NCI-H748 (cell line): ENCODE results near the gene GRID1.
A peak's percentile ranks its signal among the peaks of the same experiment; 100 is the strongest.

ENCODE experiments used
- DNase-seq: peaks from one replicate; lab custom pipeline; 2025; ENCODE audit not compliant: unreplicated experiment; lab: John Stamatoyannopoulos, UW

Gene GRID1

DNA sequence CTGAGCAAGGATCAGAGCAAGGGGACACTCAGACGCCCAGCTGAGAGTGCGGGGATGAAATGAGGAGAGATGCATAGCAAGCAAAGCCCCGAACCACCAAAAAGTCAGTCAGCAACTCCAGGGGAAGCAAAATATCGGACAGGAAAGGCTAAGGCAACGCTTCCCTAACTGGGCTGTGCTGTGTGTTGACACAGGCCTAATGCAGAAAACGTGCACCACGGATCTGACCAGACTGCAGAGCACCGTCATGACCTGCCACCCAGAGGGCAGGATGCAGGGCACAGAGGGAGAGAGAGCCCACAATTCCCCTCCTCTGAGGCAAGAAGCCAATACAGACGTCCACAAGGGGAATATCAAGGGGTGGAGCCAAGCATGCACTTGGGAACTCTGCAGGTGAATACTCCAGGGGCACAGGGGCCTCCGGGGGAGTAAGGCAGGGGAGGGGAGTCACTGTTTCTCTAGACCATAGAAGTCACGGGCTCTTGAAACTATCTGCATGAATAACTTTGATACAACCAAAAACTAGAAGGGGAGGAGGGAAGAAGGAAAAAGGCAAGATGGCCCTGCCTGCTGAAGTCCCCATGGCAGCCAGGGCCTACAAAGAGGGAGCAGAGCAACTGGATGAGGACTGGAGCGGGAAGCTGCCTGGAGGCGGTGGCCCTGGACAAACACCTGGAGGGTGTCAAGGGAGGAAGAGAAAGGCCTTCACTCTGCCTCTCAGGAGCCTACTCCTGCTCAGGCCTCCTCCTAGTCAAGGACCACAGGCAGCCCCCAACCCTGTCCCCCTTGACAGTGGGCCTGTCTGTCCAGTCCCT, 26.2 kb downstream of the GRID1 start:
- DNase-seq, result no peak

- DNase-seq, result no peak
Observed at GRCh38 chr10:86339226-86339865, 27.2 kb downstream of the GRID1 start.

- DNase-seq, result no peak
Observed at GRCh38 chr10:86337121-86337601, 29.4 kb downstream of the GRID1 start.

GRCh38 chr10:86336341-86336740, 30.3 kb downstream of the GRID1 start:
- DNase-seq, result no peak

DNA sequence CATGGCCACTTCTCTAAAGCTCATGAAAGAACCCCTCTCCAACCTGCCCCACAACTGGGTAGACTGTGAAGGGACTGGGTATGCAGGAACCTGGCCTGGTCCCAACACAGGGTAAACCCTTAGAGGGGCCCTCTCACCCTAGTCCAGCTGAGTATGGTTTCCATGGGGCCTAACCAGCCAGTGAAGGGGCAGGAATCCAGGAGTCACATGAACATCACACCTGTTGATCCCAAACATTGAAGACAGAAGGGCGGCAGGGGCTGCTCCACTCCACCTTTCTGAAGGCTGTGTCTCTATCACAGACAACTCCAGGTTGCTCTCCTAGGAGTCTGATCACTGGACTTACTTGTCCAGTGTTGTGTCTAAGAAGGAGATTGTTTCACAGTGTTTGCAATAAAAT, 30.8 kb downstream of the GRID1 start:
- DNase-seq, result no peak

DNA sequence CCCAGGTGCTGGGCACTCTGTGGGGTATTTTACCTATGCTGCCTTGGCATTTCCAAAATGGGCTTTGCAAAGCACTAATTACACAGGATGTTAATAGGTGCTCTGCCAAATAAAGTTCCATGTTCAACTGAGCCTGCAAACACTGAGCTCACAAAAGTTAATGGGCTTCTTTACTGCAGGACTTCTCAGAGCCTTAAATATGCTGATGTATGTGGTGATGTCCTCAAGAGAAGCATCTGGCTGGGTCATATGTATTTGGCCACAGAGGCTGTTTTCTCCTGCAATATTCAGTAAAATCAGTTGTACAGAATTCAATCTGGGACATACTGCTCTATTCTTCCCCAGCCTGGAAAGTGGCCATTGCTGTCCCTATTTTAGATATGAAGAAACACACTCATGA, 31.3 kb downstream of the GRID1 start:
- no peak for DNase-seq

DNA sequence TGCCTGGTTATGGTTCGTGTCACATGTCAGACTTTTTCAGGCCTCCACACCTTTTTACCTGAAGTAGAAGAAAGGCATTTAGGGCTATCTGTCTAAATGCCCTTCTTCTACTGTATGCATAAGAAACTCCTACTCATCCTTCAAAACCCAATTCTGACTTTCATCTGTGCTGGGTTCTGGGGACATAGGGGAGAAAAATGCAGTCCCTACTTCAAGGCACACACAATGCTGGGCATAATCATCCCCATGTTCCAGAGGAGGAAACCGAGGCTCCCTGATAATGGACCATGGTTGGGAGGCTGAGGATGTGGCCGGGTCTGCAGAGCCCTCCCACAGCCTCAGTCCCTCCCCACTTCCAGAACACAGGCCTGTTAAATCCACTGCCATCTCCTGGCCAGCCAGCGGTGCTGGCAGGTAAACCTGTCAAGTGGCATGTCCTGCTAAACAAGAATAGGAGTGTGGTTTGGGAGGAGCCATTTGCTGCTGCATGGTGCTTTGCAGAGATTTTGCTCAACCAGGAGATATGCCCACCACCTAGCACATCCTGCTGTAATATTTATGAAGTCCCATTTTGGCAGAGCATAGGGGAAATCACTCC, 32.0 kb downstream of the GRID1 start:
- DNase-seq, result peak; percentile 60

- DNase-seq, result peak; percentile 94
Observed at GRCh38 chr10:86333826-86334487, 32.6 kb downstream of the GRID1 start.

DNA sequence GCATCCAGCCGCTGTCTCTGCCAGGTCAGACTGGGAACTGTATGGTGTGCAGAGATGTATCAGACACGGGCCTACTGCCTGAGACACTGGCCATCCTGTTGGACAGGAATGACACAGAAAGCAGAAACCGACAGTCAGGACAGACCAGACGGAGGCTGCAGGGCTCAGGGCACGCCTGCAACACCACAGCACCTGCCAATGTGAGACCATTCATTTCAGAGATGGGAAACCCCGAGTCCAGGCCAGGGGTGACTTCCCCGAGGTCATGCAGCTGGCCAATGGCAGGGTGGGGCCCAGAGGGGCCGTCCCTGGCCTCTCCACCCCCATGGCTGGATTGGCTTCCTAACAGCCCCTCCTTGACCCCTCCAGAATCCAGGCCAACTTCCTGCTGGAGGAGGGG, 34.7 kb downstream of the GRID1 start:
- DNase-seq, result no peak

DNA sequence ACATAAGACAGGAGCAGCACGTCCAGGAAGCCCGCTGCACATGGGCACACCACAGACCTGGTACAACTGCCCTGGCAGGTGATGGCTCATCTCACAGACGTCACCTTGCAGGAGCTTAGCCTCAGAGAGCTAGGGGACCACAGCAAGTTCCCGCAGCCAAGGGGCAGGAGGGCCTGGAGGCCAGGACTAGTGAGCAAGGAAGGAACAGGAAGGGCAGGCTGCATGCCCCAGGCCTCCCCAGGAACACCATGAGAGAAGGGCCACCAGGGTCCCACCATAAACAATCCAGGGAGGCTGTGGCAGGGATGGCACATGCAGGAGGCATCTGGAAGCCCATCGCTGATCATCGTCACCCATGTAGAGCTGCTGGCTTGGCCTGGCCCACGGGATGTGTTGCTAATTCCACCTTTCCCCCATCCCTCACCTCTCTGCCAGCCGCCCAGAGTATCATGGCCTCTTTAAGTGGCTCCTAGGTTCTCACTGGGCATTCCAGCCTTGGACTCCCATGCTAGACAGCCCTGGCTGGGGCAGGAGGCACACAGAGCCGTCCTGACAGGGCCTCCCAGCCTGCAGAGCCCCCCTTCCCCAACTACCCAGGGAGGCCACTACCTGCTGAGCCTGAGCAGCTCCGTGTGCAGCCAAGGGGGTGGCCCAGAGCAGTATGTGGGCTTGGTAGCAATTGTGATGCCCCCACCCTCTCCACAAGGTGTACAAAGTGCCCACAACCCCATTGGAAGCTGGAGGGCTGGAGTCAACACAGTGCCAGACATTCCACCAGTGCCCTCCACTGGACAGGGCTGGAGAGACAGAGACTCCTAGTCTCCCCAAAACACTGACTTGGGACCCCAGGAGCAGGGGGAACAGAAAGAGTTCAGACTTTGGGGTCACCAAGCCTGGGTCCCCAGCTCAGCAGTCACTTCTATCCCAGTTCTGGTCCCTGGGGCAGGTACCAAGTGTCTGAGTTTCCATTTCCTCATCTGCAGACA, 35.5 kb downstream of the GRID1 start:
- no peak for DNase-seq

DNA sequence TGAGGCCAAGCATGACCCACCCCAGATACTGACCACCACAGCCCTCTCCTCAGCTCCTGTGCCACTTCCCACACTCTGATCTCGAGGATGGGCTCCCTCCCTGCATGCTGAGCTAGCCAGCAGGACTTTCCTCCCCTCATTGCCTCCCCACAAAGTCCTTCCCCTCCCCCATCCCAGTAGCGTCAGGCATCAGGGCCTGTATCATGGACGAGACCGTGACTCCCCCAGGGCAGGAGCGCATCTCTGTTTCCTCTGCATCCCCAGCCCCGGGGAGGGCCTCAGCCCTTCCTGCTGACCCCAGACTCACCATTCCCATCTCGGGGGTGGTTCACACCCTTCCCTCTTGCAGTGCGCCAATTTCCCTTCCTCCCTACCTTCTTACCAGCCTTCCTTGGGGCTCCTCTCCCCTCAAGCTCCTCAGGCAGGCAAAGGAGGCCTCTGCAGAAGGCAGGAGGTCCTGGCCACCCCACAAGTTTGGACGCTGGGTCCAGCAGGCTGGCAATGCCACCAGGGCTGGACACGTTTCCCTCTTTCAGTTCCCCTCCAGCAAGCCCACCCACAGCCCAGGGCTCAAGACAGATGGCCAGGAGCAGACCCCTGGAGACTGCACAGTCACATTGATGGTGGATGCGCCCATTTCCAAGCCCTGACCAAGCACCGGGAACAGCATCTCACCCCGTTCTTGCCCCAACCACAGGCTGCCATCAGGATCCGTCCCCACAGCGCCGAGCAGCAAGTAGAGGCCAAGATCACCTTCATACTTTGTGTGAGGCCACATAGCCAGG, 36.5 kb downstream of the GRID1 start:
- no peak for DNase-seq

DNA sequence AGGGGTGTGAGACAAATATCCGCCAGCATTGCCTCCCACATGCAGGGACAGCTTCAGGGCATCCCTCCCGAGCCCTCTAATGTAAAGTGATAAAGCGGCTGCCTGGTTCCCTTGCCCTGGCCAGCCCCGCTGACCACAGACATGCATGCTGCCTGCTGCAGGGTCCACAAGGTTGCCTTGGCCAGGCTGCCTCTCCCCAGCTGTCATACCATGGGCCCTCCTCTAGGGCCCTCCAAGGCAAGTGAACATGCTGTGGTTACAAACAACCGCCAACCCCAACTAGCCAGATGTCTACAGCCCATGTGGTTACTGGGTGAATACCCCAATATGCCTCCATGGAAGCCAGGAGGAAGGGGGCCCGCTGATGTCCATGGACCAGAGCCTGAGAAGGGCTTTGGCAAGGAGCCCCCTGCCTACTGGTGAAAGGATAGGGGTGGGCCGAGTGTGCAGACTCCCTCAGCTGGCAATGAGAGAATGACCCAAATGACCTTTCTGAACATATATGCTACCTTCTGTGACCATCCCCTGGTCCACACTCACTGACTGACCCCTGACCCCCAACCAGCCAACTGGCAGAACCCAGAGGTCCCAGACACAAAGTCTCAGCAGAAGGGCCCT, 37.4 kb downstream of the GRID1 start:
- no peak for DNase-seq

GRCh38 chr10:86327954-86328725, 38.5 kb downstream of the GRID1 start:
- no peak for DNase-seq

DNA sequence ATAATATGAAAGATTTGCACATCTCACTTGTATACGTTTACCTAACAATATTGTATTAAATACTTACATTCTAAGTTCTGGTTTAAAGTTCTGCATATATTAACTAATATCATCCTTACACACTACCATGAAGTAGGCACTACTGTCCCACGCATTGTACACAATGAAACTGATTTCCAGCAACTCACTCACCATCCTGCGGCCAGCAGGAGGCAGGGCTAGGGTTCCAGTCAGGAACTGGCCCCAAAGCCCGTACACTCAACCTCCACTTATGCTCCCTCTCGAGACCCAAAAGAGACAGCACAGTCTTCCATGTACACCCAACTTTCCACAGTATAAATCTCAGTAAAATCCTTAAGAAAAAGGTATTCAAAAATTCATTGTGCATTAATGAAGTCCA, 41.4 kb downstream of the GRID1 start:
- no peak for DNase-seq

DNA sequence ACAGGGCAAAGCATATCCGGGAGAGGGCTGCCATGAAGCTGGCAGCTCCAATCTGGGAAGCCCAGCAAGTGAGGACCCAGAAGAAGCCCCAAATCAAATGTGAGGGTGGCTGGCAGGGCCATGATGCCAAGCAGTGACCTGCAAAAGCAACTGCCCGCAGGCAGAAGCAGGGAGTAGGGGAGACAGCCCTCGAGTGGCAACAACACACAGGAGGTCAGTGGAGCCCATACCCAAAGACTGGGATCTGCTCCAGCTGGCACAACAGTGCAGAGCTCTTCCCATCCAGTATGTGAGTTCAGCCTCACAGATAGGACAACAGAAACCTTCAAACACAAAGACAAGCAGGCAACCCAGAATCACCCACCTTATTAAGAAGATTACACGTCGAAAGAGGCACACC, 45.0 kb downstream of the GRID1 start:
- DNase-seq, result no peak

DNA sequence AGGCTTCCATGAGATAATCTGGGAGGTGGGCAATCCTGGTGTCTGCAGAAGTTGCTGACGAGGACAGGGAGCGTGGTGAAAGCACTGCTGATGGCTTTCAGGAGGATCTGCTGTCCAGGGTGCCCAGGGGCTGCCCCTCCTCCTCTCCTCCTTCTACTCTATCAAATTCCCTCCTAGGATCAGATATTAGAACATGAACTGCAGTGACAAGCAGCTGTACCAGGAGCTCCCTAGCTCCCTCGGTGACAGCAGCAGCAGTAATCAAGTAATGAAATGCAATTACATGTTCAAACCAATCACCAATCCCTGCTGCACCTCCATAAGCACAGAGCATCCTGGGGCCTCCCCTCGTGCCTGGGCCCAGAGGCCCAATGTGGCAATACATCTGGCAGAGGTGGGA, 46.9 kb downstream of the GRID1 start:
- no peak for DNase-seq

GRCh38 chr10:86317949-86318725, 48.5 kb downstream of the GRID1 start:
- DNase-seq, result no peak

DNA sequence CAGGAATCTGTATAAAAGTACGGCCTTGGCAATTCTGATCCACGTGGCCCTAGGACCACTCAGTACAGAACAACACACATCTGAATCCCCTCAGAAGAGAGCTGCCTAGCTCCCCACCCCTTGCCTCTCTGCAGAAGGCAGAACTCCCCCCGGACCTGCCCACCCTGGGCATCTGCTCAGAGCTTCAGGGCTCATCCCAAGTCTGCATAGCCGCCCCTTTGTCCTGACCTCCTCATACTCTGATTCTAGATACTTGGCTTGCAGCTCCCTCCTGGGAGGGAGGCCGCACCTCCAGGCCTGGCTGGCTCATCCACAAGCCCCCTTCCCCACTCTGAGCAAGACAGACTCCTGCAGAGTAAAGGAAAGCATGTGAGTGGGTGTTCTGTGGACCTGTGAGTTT, 49.6 kb downstream of the GRID1 start:
- DNase-seq, result no peak
